Stimulated activated CD4-positive, alpha-beta T cell treated with anti-CD3 and anti-CD28 coated beads, Interleukin-12 subunit alpha, Interleukin-12 subunit beta, amount 100 ng/mL, for 24 hours (primary cell): ENCODE data around the gene EIF2B4.

Experiments
- DNase-seq, 2 experiments: peaks; one replicate each; pipeline ENCODE4 v3.0.0-alpha.2; 2020; ENCODE audit warnings: low read depth in 2 of 2

Gene EIF2B4

DNA sequence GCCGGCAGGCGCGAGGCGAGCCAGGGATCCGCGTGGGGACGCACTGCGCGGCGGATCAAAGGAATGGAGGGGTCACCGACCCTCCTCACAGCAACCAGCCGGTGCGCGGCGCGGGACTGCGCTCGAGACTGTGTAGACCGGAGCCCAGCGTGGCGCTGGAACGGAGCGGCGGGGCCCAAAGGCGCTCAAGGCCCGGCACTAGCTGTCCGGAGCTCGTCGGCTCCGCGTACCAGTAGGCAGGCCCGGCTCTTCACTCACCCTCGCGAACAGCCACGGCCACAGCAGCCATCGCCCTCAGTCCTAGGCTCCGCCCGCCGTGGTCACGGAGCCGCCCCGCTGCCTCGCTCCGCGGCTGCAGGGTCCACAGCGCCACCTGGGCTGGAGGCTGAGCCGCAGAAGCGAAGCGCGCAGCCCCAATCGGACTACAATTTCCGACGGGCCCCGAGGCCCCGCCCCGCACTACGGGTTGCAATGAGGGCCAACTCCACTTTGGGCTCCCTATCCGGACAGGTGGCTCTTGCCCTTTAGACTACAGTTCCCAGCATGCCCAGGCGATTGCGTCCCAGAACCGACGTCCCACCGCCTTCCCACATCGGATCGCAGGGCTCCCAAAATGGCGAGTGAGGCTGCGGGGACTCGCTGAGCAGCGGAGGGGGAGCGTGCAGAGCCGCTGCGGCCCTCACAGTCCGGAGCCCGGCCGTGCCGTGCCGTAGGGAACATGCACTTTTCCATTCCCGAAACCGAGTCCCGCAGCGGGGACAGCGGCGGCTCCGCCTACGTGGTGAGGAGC is at the start of gene EIF2B4, which contains the start of gene SNX17:
Gene EIF2B4 (minus strand): TSS at position 313 of the 790 bp plus-strand sequence. CDS start 24 bp downstream, at position 289.
Gene SNX17 (plus strand): TSS at position 591 of the 790 bp plus-strand sequence. CDS start 128 bp downstream, at position 719.
- peak; percentile 99 for DNase-seq

DNA sequence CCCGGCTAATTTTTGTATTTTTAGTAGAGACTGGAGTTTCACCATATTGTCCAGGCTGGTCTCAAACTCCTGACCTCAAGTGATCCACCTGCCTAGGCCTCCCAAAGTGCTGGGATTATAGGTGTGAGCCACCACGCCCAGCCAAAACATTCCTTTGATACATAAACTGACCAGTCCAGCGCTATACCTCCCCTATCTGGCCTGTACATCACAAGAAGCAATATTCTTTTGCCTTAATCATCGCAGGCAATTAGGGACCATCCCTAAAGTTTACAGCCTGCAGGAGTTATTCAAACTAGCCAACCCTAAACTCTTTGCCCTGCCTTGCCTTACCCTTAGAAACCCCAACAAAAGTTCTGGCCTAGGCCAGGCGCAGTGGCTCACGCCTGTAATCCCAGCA is 46.0 kb upstream of the EIF2B4 start:
- DNase-seq = no peak

DNA sequence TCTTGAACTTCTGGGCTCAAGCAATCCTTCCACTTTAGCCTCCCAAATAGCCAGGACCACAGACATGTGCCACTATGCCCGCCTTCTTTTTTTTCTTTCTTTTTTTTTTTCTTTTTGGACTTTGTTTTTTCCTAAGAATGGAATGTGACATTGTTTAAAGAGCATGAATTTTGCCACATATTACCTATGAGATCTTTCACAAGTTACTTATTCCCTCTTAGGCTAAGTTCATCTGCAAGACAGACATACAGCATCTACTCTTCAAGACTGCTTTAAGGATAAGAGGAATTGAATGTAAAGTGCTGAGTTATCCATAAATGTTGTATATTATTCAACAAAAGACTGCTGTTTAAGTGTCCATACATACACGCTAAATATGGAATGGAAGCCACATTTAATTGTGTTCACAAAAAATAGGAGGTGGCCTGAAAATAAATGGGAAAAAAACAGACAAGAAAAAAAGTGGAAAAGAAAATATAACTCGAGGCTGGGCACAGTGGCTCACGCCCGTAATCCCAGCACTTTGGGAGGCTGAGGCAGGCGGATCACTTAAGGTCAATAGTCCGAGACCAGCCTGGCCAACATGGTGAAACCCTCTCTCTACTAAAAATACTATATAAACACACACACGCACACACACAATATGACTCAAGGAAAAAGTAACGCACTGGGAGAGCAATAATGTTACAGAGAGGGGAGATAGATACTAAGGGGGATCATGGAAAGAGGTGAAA is 42.4 kb upstream of the EIF2B4 start:
- no peak for DNase-seq

DNA sequence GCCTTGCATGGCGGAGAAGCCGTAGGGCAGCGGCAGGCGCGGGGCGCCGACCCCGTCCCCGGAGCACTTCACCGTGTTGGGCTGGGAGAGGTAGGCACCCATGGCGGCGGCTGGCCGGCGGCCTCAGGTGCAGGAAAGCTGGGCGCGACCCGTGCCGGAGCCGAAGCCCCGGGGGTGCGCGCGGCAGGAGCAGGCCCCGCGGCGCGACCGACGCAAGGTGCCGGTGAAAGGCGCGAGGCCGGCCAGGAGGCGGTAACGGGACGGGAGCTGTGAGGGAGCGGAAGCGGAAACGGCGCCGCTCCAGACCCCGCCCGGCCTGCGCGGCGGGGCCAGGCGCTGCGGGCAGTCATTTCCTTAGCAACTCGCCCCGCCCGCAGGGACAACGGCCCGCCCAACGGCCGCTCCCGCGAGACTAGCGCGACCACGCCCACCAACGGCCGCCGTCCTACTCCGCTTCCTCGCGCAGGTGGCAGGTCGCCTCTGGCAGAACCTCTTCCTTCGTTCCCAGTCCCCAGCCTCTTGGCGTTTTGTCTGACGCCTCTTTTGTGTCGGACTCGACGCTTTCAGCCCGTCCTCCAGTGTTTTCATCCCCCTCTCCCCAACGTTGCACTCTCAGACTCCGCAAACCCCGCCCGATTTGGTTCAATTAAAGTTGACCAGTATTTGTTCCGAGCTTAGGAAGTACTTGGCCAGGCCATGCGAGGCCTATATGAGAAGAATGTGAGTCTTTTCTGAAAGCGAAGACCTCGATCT is 39.4 kb upstream of the EIF2B4 start, which contains the start of gene PPM1G:
Gene PPM1G (minus strand): TSS at position 271 of the 753 bp plus-strand sequence. CDS start 169 bp downstream, at position 102.
- DNase-seq = peak; percentile 94 to 97

DNA sequence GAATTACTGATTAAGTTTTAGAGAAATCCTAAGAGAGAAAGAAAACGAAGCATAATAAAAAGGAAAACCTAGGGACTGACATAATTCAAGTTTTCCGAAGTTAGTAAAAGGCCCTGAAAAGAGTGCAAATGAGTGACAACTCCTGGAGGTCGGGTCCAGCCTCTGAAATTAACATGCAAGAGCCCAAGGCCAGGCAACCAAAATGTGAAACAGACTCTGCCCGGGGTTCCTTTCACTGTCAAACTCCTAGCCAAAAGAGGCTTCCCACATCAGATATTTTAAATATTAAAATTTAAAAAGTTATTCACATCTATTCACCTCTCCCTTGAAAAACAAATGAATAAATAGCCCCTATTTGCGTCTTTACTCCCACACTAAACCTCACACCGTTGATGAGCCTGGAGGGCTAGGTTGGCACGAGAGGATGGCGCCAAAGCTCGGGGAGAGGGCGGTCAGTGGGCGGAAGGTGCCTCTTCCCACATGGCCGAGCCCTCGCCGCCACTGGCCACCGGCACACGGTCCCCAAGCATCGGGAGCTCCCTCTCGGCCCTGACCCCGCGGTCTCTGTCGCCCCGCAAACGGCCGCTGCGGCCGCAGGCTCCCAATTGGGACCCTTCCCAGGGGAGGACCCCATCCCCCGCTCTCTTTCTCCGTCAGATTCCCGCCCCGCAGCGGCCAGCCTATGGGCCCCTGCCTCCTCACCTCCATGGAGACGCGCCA is 38.6 kb upstream of the EIF2B4 start:
- DNase-seq = peak in 1 of 2 experiments; percentile 13

DNA sequence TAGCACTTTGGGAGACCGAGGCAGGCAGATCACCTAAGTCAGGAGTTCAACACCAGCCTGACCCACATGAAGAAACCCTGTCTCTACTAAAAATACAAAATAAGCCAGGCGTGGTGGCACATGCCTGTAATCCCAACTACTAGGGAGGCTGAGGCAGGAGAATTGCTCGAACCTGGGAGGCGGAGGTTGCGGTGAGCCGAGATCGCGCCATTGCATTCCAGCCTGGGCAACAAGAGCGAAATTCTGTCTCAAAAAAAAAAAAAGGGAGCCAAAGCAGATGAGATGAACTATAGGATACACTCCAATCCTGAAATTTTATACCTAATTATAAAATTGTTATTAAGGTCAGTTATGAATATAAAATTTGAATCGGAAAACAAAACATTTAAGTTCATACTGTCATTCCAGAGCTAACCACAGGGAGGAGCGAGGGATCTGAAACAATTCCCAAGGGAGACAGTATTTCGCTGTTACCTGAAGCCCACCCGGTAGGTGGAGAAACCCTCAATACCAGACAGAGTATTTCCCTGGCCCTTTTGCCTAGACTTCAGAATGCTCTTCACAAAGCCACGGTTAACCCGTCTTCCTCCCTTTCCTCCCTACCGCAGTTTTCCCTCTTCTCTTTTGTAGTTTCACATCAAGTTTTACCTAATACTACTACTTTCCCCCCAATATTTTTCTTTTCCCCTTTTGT is 37.8 kb upstream of the EIF2B4 start:
- no peak for DNase-seq

DNA sequence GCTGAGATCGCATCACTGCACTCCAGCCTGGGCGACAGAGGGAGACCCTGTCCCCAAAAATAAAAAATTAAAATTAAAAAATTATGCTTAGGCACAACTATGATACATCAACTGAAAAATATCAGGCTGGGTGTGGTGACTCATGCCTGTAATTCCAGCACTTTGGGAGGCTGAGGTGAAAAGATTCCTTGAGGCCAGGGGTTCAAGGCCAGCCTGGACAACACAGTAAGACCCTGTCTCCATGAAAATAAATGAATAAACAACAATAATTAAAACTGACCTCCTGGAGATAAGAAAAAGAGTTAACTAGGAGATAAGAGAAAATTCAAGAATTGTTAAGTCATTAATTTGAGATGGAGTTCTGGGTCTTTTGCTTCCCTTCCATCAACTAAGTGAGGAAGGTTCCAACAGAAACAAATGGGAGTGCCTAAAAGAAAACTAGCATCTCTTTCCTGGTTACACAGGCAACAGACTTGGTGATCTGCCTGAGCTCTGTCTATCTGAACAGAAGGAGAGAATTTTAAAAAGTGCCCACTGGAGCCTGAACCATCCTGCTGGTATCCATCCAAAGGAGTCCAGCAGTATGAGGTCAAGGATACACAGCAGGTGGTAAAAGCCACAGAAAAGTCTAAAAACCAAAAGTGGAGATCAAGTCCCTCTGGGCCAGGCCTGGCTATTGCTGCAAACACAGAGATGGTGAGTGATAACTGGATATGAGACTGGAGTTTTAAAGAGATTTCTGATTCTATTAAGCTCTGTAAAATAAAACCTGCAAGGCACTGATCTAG is 30.4 kb upstream of the EIF2B4 start:
- no peak for DNase-seq

DNA sequence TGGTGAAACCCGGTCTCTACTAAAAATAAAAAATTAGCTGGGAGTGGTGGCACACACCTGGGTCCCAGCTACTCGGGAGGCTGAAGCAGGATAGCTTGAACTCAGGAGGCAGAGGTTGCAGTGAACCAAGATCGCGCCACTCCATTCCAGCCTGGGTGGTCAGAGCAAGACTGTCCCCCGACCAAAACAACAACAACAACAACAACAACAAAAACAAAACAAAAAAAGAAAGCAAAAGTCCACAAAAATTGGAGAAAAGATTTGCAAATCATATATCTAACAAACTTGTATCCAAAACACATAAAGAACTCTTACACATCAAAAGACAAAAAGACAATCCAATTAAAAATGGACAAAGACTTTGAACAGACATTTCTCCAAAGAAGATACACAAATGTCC is 28.8 kb upstream of the EIF2B4 start:
- DNase-seq = no peak

DNA sequence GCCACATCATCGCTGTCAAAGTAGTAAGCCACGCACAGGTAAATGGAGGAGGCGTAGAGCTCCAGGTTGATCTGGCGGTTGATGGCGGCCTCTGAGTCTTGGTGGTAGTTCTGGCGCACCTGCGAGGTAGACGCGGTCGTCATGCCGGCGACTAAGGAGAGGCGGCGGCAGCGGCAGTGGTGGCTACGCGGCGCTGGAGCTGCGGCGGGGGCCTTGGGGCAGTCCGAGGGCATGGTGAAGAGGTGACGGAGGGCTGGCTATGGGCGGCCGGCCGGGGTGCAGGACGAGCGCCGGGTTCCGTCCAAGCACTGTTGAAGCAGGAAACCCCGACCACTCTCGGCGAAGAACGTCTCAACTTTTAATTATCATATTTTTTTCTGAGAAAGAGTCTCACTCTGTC is 23.1 kb upstream of the EIF2B4 start:
- DNase-seq = no peak

DNA sequence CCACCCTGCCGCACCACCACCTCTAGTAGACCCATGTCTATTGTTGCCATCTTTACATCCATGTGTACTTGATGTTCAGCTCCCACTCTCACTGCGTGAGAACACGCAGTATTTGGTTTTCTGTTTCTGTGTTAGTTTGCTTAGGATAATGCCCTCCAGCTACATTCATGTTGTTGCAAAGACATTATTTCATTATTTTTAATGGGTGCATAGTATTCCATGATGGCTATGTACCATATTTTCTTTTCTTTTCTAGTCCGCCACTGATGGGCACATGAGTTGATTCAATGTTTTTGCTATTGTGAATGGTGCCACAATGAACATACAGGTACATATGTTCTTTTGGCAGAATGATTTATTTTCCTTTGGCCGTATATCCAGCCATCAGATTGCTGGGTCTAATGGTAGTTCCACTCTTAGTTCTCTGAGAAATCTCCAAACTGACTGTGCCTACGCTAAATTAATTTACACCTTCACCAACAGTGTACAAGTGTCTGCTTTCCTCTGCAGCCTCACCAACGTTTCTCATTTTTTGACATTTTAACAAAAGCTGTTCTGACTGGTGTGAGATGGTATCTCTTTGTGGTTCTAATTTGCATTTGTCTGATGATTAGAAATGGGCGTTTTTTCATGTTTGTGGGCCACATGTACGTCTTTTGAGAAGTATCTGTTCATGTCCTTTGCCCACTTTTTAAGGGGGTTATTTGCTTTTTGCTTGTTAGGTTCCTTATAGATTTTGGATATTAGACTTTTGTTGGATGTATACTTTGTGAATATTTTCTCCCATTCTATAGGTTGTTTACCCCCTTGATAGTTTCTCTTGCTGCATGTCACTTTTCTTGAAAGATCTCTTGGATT is 20.9 kb upstream of the EIF2B4 start:
- no peak for DNase-seq

DNA sequence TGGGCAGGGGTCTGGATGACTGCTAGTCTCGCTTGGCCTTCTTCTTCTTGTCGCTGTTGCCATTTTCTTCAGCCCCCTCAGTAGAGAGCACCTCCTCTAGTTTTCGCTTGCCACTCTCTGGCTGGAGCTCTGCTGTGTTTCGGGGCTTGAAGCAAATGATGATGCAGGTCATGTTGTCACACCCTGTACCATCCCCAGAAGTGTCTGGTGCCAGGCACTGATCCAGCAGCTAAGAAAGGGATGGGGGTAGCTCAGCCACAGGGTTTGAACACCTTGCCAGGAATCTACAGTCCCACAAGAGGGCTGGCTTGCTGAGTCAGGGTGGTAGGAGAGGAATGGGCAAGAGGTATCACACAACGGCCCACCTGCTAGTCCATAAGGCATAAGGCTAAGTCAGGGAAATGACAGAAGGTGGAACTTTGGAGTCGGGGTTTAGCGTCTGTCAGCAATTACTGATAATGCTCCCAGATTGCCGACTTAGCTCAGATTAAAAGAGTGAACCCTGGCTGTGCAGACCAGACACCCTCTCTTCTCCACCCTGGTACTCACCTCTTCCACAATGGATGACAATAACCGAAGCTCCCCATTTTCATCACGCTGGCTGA is 11.5 kb upstream of the EIF2B4 start:
- DNase-seq = no peak

DNA sequence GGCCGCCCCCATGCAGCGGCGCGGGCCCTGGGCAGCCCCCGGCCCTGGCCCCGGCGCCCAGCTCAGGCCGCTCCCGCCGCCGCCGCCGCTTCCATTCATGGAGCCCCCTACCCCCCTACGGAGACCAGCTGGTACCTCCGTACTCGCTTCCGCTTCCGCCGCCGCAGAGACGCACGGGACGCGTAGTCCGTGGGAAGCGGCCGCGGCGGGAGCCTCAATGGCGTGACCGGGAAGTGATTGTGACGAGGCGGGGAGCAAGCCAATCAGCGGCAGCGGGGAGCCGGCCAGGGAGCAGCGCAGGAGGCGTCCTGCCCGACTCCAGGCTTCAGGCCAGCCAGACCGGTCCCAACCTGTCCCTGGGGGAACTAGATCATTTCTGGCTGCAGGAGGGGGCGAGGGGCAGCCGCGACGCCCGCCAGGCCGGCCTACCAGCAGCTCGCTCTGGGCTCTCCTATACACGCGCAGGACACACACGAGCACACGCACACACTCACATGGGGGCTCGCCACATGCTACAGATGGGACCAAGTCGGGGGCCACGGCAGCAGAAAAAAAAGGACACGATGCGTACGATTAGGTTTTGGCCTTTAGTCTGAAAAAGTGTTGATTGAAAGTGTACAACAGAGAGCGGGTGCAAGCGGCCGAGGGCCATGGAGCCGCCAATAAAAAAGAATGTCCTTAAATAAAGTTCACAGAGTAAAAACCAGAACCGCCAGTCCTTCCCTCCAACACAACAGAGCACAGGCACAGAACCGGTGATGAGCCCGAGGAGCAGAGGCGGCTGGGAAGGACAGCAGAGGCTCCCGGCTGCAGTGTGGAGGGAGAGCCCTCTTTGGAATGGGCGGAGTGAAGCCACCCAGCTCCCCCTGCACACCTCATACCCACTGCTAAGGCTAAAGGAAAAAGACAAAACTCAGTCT is 10.7 kb upstream of the EIF2B4 start, which contains the start of gene ZNF513:
Gene ZNF513 (minus strand): TSS at position 109 of the 920 bp plus-strand sequence. CDS start 208 bp downstream, outside the sequence.
- peak; percentile 79 to 84 for DNase-seq

DNA sequence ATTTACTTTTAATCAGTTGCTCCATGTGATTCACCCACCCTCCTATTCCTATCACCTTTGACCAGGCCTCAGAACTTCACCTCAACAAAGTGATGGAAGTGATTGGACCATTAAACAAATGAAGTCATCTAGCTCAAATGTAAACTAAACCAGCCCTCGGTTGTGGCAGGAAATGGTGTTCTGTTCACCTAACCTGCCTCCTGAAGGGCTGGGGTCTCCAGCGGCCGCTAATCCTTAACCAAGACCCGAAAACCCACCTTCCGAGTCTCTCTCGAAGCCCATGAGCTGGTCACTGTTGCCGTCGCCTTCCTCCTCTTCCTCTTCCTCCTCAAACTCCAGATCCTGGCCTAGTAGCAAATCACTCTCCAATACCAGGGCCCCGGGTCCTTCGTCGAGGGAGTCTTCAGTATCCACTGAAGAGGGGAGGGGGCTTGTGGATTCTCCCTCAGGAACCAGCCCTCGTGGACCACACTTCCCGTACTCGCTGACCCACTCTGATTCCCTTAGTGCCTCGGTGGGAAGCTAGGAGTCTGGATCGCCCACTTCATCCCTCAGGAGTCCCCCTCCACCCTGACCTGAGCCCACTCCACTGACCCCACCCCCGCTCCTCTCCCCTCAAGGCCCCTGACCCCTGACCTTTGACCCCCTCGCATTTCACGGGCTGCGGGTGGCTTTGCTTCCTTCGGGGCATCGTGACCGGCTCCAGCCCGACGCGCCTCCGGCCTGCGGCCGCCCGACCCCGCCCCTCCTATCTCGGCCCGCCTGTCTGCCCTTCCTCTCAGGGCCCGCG is 9.9 kb upstream of the EIF2B4 start:
- peak in 1 of 2 experiments; percentile 38 for DNase-seq

DNA sequence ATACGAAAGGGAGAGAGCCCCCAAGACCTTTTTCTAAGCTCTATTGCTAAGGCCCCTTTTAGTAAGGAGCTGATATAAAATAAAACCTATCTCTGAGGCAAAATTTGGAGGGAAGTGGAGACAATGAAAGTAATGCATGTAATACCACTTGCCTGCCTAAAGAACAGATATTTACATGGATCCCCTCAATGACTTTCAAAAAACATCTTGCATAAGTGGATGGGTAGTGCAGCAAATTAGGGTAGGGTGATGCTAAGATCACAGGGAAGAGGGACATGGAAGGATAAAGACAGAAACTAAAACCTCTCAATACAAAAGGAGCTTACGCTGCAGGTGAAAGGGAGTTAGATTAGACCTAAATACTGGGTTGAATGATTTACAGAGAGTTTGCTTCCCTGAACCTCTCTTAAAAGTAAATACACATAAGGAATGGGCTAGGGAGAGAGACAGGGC is 9.3 kb upstream of the EIF2B4 start:
- DNase-seq = no peak

DNA sequence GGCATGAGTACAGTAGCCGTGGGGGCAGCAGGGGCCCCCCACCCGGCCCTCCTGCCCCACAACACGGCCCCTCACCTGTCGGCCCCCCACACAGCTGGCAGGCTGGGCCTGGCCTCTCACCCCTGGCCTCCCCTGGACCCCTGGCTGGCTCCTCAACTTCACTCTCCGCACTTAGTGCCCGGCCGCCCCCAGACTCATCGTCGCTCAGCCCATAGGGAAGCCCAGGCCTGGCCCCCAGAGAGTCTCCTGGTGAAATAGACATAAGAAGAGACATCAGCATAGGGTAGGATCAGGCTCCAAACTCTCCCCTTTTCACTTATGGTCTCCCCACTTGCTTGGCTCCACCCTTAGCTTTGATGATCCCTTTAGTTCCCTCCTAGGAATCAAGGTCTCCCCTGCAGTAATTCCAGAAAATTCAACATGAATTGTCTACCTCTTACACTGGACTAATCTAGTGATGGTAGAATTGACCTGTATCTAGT is 8.7 kb upstream of the EIF2B4 start:
- DNase-seq = no peak

DNA sequence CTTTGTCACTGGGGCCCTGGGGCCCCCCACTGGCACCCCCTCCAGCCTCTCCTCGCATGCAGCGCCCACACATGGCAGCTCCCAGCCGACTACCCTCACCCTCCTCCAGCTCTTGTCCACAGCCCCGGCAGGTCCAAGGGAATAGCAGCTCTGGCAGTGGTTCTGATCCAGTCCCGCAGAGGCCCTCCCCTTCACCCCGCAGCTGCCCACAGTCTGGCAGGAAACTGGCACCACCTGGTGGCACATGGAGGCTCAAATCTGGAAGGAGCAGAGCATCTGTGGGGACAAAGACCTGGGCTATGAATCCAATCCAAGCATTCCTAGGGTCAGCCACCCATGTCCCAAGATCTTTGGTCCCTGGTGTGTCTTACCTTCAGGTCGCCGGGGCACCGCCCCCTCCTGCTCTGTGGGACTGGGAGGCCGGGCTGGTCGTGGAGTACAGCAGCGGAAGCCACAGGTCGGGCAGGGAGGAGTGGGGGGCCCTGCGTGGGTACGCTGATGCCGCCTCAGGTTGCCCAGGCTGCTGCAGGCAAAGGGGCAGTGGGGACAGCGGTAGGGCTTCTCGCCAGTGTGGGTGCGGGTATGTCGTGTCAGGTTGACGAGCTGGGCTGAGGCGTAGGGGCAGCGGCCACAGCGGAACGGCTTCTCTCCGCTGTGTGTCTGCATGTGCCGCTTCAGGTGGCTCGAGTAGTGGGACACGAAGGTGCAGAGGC is 8.1 kb upstream of the EIF2B4 start:
- DNase-seq = no peak
